ENCODE data around the gene COPE.

Gene COPE

DNA sequence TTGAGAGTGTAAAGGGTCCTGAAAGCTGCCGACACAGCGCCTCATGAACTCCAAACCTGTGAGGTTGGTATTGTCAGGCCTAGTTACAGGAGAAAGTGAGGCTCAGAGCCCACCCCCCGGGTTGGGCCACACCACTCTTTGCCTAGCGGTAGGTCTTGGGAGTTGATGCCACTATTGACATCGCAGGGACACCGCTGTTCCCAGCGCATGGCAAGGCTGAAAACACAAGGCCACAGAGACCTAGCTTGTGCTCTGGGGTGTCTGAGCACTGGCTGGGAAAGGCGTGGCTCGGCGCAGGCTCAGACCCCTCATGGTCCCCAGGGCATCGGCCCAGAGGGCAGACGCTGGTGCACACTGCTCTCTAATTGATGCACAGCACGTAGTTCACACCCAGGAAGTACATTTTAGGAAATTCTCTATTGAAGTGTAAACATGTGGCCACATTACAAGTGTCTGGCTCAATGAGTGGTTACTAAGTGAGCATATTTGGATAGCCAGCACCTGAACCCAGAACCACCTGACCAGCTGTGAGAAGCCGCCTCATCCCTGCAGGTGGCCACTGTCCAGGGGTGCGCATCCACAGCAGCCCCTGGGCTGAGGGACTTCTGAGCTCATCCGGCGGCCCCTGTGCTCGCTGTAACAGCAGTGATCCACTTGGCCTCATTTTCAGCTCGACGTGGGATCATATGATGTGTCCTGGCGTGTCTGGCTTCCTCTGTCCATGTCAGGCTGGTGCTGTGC, 60.1 kb downstream of the COPE start:
- CTCF ChIA-PET: interaction anchor here (1.8 to 8.1 kb wide), 2 partner anchors 11 to 18 kb away, joined by 4 to 60 read pairs; no protein-coding TSS in a partner anchor
- POLR2A ChIA-PET: no interaction called here

GRCh38 chr19:18857223-18857622, 62.0 kb downstream of the COPE start:
- ChIA-PET POLR2A (no interaction called here), CTCF (interaction anchor here (1.1 to 8.1 kb wide), 3 partner anchors 9 to 394 kb away, joined by 3 to 60 read pairs (median 30); no protein-coding TSS in a partner anchor)
- TF ChIP-seq, protein P1, sequence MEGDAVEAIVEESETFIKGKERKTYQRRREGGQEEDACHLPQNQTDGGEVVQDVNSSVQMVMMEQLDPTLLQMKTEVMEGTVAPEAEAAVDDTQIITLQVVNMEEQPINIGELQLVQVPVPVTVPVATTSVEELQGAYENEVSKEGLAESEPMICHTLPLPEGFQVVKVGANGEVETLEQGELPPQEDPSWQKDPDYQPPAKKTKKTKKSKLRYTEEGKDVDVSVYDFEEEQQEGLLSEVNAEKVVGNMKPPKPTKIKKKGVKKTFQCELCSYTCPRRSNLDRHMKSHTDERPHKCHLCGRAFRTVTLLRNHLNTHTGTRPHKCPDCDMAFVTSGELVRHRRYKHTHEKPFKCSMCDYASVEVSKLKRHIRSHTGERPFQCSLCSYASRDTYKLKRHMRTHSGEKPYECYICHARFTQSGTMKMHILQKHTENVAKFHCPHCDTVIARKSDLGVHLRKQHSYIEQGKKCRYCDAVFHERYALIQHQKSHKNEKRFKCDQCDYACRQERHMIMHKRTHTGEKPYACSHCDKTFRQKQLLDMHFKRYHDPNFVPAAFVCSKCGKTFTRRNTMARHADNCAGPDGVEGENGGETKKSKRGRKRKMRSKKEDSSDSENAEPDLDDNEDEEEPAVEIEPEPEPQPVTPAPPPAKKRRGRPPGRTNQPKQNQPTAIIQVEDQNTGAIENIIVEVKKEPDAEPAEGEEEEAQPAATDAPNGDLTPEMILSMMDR (IDR thresholded peaks at IDR 0.05; ENCODE audit: control extremely low read depth, extremely low read depth, low read depth, missing control alignments): no peak
- no peak for DNase-seq (ENCODE audit: extremely low spot score)

More for the DNA sequence above, 60.1 kb downstream of the COPE start:
- TF ChIP-seq, protein P1 (IDR thresholded peaks at IDR 0.05; ENCODE audit: control extremely low read depth, extremely low read depth, low read depth, missing control alignments): no peak
- no peak for DNase-seq (ENCODE audit: extremely low spot score)

- TF ChIP-seq, protein P1 (IDR thresholded peaks at IDR 0.05; ENCODE audit: control extremely low read depth, extremely low read depth, low read depth, missing control alignments): peak; percentile 29
- POLR2A ChIA-PET: no interaction called here
- no peak for DNase-seq (ENCODE audit: extremely low spot score)
- CTCF ChIA-PET: interaction anchor here (1.2 to 8.1 kb wide), 3 partner anchors 9 to 14 kb away, joined by 3 to 60 read pairs (median 30); no protein-coding TSS in a partner anchor
These were observed 62.6 kb downstream of the COPE start for GRCh38 chr19:18856385-18857126.

GRCh38 chr19:18855647-18856384, 63.4 kb downstream of the COPE start:
- ChIA-PET CTCF (interaction anchor here (1.2 to 8.1 kb wide), 3 partner anchors 8 to 14 kb away, joined by 3 to 60 read pairs (median 30); no protein-coding TSS in a partner anchor), POLR2A (no interaction called here)
- no peak for DNase-seq (ENCODE audit: extremely low spot score)
- TF ChIP-seq, protein P1 (IDR thresholded peaks at IDR 0.05; ENCODE audit: control extremely low read depth, extremely low read depth, low read depth, missing control alignments): no peak

- DNase-seq (ENCODE audit: extremely low spot score): no peak
- POLR2A ChIA-PET: interaction anchor here (0.5 kb wide), 1 partner anchor 26 kb away, joined by 3 read pairs; no protein-coding TSS in a partner anchor
- TF ChIP-seq, protein P1 (IDR thresholded peaks at IDR 0.05; ENCODE audit: control extremely low read depth, extremely low read depth, low read depth, missing control alignments): no peak
- CTCF ChIA-PET: interaction anchor here (4.1 to 8.1 kb wide), 2 partner anchors 7 to 12 kb away, joined by 30 to 60 read pairs; no protein-coding TSS in a partner anchor
These were observed 64.2 kb downstream of the COPE start for GRCh38 chr19:18854982-18855381.

Data from GM10248 (cell line).